Esophagus muscularis mucosa (tissue), 4 donors: ENCODE measurements around the gene SORCS2. TPM values are rescaled to one million over a fixed set of nuclear protein-coding genes. Genes with fewer than 3 reads are reported as not detected.

Experiments used
- DNase-seq: peaks from one replicate; pipeline ENCODE4 v3.0.0-alpha.2; 2017; ENCODE audit errors: extremely low spot score
- H3K27ac ChIP-seq, 4 donors: fragments of 200-600 bp; sonication (generic); replicated peaks in 1 of 4; 1 replicate in 3 of 4; 2 replicates in 1 of 4; pipeline ENCODE4 v1.5.1; 2016 to 2019; ENCODE audit warnings: mild to moderate bottlenecking in 1 of 4
- H3K27me3 ChIP-seq, 4 donors: fragments of 200-600 bp; sonication (generic); one replicate each; pipeline versions ENCODE4 v1.5.1 to v1.6.0; 2016 to 2019
- H3K36me3 ChIP-seq, 4 donors: fragments of 200-600 bp; sonication (generic); one replicate each; pipeline ENCODE4 v1.5.1; 2016 to 2019
- H3K4me1 ChIP-seq, 4 donors: fragments of 200-600 bp; sonication (generic); one replicate each; pipeline ENCODE4 v1.5.1; 2016 to 2019
- H3K4me3 ChIP-seq, 4 donors: fragments of 200-600 bp; sonication (generic); 1 replicate in 2 of 4; 2 replicates in 2 of 4; pipeline ENCODE4 v1.5.1; 2016 to 2019; ENCODE audit warnings: mild to moderate bottlenecking in 4 of 4, moderate library complexity in 1 of 4
- H3K9me3 ChIP-seq, 4 donors: fragments of 200-600 bp; sonication (generic); 1 replicate in 3 of 4; 2 replicates in 1 of 4; pipeline ENCODE4 v1.5.1; 2016 to 2019
- EP300 ChIP-seq: sonication (generic); formaldehyde crosslinking; IDR thresholded peaks from one replicate; pipeline ENCODE4 v1.6.1; 2017; ENCODE audit warnings: antibody characterized with exemption
- POLR2A ChIP-seq: fragments of 450-650 bp; IDR thresholded peaks from one replicate; pipeline ENCODE4 v1.6.1; 2017; ENCODE audit warnings: antibody characterized with exemption, moderate library complexity, mild to moderate bottlenecking, low read depth
- POLR2AphosphoS5 ChIP-seq, 2 donors: sonication (generic); formaldehyde crosslinking; IDR thresholded peaks; one replicate each; pipeline ENCODE4 v1.6.1; 2017; ENCODE audit warnings: antibody characterized with exemption in 2 of 2
- WGBS: methylation state at CpG from one replicate; pipeline ENCODE4 v1.1.5; 2018; 5-methylcytosine and 5-hydroxymethylcytosine counted together
- intact Hi-C: fragments of 100-400 bp; cut with DNase I; formaldehyde crosslinking; loops from one replicate; pipeline ENCODE4 v1.15.1; 2023
- total RNA-seq, 4 donors: library from RNA; depleted of rRNA; stranded (reverse); fragments of >200 nt; gene quantifications; one replicate each; pipeline versions ENCODE4 v1.1.0 to v1.2.1, GENCODE V29; 2016
- TF ChIP-seq, protein P1 (sequence below), 3 experiments: fragments of 200-600 bp in 2 of 3; fragments of 450-650 bp in 1 of 3; sonication (generic) in 2 of 3; IDR thresholded peaks; one replicate each; pipeline ENCODE4 v1.5.1; 2017 to 2019; ENCODE audit warnings: antibody characterized with exemption in 3 of 3, mild to moderate bottlenecking in 2 of 3, moderate library complexity in 1 of 3

SORCS2 gene
- total RNA-seq, 4 donors from 2014 or later = 3.3 to 10.1 (median 4.3) TPM

DNA sequence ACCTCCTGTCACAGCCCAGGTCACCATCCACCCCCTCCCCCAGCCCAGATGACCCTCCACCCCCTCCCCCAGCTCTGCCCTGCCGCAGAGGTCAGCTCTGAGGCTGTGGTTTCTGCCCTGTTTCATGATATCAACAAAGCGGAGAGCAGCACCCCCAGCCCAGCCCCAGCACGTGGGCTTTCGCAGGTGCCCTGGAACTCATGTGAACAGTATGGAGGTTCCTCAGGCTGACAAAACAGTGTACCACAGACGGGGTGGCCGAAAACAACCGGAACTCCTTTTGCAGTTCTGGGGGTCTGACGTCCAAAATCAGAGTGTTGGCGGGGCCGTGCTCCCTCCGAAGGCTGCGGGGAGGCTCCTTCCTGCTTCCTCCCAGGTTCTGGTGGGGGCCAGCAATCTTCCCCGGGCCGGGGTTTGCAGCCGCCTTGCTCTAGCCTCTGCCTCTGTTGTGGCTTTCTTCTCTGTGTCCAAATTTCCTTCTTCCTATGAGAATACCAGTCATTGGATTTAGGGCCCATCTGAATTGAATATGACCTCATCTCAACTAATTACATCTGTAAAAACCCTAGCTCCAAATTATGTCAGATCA lies 250.3 kb downstream of the SORCS2 start:
- DNase-seq = no peak
- Histone ChIP-seq H3K4me3 (no peak overlapping the region), H3K27ac (no peak overlapping the region), H3K27me3 (no peaks in the 10 kb centered on the region), H3K4me1 (no peaks in the 10 kb centered on the region), H3K36me3 (no peaks in the 10 kb centered on the region), H3K9me3 (no peaks in the 10 kb centered on the region)
- WGBS = 70% methylated on average over 8 of the region's 15 CpGs
- intact Hi-C loops = no loop called here
- TF ChIP-seq POLR2A (no peak), EP300 (no peak), POLR2AphosphoS5 (IDR thresholded peaks at IDR 0.05) (no peak)
- TF ChIP-seq, protein P1, sequence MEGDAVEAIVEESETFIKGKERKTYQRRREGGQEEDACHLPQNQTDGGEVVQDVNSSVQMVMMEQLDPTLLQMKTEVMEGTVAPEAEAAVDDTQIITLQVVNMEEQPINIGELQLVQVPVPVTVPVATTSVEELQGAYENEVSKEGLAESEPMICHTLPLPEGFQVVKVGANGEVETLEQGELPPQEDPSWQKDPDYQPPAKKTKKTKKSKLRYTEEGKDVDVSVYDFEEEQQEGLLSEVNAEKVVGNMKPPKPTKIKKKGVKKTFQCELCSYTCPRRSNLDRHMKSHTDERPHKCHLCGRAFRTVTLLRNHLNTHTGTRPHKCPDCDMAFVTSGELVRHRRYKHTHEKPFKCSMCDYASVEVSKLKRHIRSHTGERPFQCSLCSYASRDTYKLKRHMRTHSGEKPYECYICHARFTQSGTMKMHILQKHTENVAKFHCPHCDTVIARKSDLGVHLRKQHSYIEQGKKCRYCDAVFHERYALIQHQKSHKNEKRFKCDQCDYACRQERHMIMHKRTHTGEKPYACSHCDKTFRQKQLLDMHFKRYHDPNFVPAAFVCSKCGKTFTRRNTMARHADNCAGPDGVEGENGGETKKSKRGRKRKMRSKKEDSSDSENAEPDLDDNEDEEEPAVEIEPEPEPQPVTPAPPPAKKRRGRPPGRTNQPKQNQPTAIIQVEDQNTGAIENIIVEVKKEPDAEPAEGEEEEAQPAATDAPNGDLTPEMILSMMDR (IDR thresholded peaks at IDR 0.05) = no peak

GRCh38 chr4:7444314-7444713 lies 252.0 kb downstream of the SORCS2 start:
- no peaks in the 10 kb centered on the region for H3K27me3 ChIP-seq
- TF ChIP-seq POLR2A = no peak
- no peak for TF ChIP-seq POLR2AphosphoS5 (IDR thresholded peaks at IDR 0.05)
- H3K4me3 ChIP-seq = no peak overlapping the region
- WGBS = 91% methylated on average over 3 of the region's 3 CpGs
- no peaks in the 10 kb centered on the region for H3K9me3 ChIP-seq
- H3K4me1 ChIP-seq = no peaks in the 10 kb centered on the region
- no peaks in the 10 kb centered on the region for H3K36me3 ChIP-seq
- DNase-seq = no peak
- no peak overlapping the region for H3K27ac ChIP-seq
- intact Hi-C loops = no loop called here

GRCh38 chr4:7444731-7445130 lies 252.4 kb downstream of the SORCS2 start:
- no peaks in the 10 kb centered on the region for H3K9me3 ChIP-seq
- H3K36me3 ChIP-seq = no peaks in the 10 kb centered on the region
- 91% methylated on average over 12 of the region's 12 CpGs for WGBS
- TF ChIP-seq, protein P1 (IDR thresholded peaks at IDR 0.05) = no peak
- TF ChIP-seq POLR2AphosphoS5 (IDR thresholded peaks at IDR 0.05) = no peak
- no peak for TF ChIP-seq EP300
- TF ChIP-seq POLR2A = no peak
- DNase-seq = no peak
- no peak overlapping the region for H3K4me3 ChIP-seq
- no peak overlapping the region for H3K27ac ChIP-seq
- H3K4me1 ChIP-seq = no peaks in the 10 kb centered on the region
- intact Hi-C loops = no loop called here
- no peaks in the 10 kb centered on the region for H3K27me3 ChIP-seq

DNA sequence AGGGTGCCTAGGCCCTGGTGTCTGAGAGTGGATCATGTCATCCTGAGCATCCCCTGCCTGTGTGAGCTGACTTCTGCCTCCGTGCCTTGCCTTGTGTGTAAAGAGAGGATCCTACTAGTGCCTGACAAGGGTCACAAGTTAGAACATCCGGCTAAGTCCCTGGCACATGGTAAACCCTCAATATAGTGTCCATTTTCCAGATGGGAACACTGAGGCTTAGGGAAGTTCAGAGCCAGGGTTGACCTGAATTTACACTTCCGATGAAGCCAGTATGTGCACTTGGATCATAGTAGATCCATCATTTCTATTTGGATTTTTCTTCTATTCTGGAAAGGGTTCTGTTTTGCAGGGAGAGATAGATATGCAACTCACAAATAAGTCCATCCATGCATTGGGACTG lies 254.9 kb downstream of the SORCS2 start:
- no peaks in the 10 kb centered on the region for H3K9me3 ChIP-seq
- intact Hi-C loops = no loop called here
- no peak overlapping the region for H3K4me3 ChIP-seq
- H3K27me3 ChIP-seq = no peaks in the 10 kb centered on the region
- TF ChIP-seq POLR2AphosphoS5 (IDR thresholded peaks at IDR 0.05) = no peak
- no peak for TF ChIP-seq POLR2A
- TF ChIP-seq, protein P1 (IDR thresholded peaks at IDR 0.05) = no peak
- TF ChIP-seq EP300 = no peak
- DNase-seq = no peak
- H3K4me1 ChIP-seq = peaks cover 0 to 5% (median 0%) of the 10 kb centered on the region in 4 donors
- no peaks in the 10 kb centered on the region for H3K36me3 ChIP-seq
- 91% methylated on average over 3 of the region's 3 CpGs for WGBS
- H3K27ac ChIP-seq = no peak overlapping the region

- intact Hi-C loops = no loop called here
- H3K4me1 ChIP-seq = peaks cover 0 to 5% (median 0%) of the 10 kb centered on the region in 4 donors
- H3K4me3 ChIP-seq = no peak overlapping the region
- no peaks in the 10 kb centered on the region for H3K27me3 ChIP-seq
- no peaks in the 10 kb centered on the region for H3K36me3 ChIP-seq
- H3K27ac ChIP-seq = no peak overlapping the region
- 84% methylated on average over 14 of the region's 16 CpGs for WGBS
- TF ChIP-seq POLR2AphosphoS5 (IDR thresholded peaks at IDR 0.05) (no peak), POLR2A (no peak), EP300 (no peak)
- TF ChIP-seq, protein P1 (IDR thresholded peaks at IDR 0.05) = no peak
- no peak for DNase-seq
- no peaks in the 10 kb centered on the region for H3K9me3 ChIP-seq
Measured at GRCh38 chr4:7448036-7448435, 255.7 kb downstream of the SORCS2 start.
